DMS153 treated with DMSO at 0.1 percent for 48 hours (cell line): Measurements from ENCODE around the gene RNF215.
"Not testable (repeated sequence)": the region's sequence is repeated elsewhere in the genome, so short reads cannot be mapped to it uniquely, and the experiment has no call there.

ENCODE experiments used
- DNase-seq: peaks from one replicate; lab custom pipeline; 2025; ENCODE audit not compliant: unreplicated experiment; lab: John Stamatoyannopoulos, UW

Gene RNF215

DNA sequence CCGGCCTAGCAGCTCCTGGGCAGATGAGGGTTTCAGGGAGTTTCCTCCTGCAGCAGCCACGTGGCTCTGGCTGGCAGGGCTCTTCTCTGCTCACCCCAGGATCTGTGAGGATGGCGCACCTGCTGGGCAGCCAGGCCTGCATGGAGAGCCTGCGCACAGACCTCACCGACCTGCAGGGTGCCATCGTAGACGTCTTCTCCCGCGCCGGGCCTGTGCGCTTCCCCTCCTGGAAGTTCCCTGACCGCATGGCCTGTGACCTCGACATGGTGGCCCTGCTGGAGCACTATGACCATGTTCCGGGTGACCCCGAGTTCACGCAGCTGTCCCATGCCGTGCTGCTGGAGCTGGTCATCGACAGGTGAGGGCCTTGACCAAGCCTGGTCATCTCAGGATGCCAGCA lies 21.3 kb downstream of the RNF215 start:
- no peak for DNase-seq

- no peak for DNase-seq
Observed at GRCh38 chr22:30362651-30363281, 24.4 kb downstream of the RNF215 start.

GRCh38 chr22:30361916-30362650 lies 25.1 kb downstream of the RNF215 start:
- DNase-seq, result no peak

- no peak for DNase-seq
Observed at GRCh38 chr22:30358541-30358940, 28.7 kb downstream of the RNF215 start.

DNA sequence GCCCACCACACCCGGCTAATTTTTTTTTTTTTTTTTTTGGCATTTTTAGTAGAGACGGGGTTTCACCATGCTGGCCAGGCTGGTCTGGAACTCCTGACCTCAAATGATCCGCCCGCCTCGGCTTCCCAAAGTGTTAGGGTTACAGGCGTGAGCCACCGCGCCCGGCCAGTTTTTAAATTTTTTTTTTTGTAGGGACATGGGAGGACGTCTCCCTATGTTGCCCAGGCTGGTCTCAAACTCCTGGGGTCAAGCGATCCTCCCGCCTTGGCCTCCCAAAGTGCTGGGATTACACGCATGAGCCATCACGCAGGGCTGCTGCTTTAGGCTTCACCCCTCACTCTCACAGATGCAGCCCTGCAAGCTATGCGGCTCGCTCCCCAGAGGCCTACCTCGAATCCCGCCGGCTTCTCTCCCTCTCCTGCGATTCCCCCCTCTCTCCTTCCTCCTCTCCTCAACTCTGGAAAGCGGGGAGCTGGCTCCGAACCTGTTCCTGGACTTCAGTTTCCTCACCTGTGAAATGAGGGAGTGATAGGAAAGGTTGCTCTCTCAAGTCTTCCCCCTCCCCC lies 29.5 kb downstream of the RNF215 start:
- DNase-seq, result no peak

DNA sequence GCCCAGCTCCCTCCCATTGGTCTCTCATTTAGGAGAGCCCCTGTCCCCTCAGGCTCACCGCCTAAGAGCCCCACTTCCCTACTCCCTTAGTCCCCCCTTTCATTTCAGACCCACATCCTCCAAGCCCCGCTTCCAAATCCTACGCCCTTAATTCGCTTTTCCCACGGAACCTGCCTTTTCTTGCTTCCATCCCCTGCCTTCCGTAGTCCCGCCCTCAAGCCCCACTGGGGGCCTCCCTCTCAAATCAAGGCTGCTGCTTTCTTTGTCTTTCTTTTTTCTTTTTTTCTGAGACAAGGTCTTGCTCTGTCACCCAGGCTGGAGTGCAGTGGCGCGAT lies 30.0 kb downstream of the RNF215 start:
- no peak for DNase-seq

DNA sequence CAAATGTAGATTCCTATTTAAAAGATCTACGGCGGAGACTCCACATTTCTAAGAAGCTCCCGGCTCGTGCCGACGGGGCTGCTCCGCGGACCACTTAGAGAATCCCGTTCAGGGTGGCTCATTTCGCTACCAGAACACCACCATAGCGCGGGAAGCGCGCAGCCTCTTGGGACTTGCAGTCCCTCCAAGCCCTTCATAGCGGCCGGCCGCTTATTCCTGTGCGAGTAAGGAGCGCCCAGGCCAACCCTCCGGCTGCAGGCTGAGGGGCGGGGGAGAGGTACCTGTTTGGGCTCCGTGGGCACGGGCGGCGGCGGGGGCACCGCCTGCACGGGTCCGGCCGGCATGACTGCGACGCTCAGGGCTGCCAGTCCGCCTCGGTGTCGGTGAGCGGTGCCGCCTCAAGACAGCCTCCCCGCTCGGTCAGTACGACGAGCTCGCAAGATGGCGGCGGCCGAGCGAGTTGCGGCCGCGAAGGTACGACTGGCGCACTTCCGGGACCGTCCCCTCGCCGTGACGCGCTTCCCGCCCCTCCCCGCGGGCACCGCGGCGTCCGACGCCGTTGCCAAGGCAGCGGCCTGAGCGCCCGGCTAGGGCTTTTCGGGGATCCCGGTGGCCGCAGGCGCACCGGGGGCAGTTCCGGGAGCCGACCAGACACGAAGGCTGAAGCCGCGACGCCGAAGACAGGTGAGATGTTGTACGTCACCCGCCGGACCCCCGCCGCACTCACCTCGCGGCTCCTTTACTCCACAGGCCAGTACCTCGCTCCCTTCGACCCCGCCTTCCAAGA lies 30.6 kb downstream of the RNF215 start, which contains the start of the genes CCDC157 and SF3A1:
TSS of gene CCDC157 (plus strand) at position 559 of the 787 bp plus-strand sequence. CDS start 8,994 bp downstream, outside the sequence.
TSS of gene SF3A1 (minus strand) at position 446 of the 787 bp plus-strand sequence. CDS start at position 344, 102 bp downstream.
- peak; percentile 78 for DNase-seq

- DNase-seq, result no peak
Observed at GRCh38 chr22:30354644-30355043, 32.6 kb downstream of the RNF215 start.

- no peak for DNase-seq
Observed at GRCh38 chr22:30351226-30351625, 36.0 kb downstream of the RNF215 start.

DNA sequence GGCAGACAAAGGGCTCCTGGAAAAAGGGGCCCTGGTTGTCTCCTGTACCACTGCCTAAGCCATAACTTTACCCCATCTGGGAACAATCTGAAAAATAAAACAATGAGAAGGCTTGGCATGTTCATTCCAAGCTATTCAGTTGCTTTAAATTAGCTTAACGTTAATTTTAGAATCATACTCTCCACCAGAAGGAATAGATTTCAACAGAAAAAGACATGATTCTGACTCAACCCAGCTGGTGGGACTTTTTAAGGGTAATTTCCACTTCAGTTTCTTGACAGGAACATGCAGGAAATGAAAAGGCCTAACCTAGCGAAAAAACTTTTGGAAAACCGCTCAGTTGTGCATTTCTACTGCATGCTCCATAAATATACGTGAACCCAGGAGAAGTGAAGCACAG lies 38.4 kb downstream of the RNF215 start:
- no peak for DNase-seq

- no peak for DNase-seq
Observed at GRCh38 chr22:30348404-30348803, 38.8 kb downstream of the RNF215 start.

GRCh38 chr22:30347255-30347892 lies 39.8 kb downstream of the RNF215 start:
- no peak for DNase-seq

GRCh38 chr22:30344447-30345200 lies 42.6 kb downstream of the RNF215 start:
- DNase-seq, result no peak

- no peak for DNase-seq
Observed at GRCh38 chr22:30340911-30341685, 46.1 kb downstream of the RNF215 start.

- DNase-seq, result no peak
Observed at GRCh38 chr22:30338802-30339201, 48.4 kb downstream of the RNF215 start.

DNA sequence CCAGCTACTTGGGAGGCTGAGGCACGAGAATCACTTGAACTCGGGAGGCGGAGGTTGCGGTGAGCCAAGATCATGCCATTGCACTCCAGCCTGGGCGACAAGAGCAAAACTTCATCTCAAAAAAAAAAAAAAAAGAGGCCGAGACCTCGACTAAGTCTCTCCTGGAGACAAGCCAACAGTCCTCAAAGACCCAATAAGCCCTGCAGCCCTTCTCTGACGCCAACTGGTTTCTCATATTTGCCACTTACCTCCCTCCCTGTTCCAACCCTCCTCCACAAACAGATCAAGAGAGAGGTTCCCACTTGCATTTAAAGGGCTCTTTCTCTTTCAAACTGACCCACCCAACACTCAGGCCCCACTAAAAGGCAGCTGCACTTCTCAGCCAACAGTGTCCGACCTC lies 48.9 kb downstream of the RNF215 start:
- not testable (repeated sequence) for DNase-seq

DNA sequence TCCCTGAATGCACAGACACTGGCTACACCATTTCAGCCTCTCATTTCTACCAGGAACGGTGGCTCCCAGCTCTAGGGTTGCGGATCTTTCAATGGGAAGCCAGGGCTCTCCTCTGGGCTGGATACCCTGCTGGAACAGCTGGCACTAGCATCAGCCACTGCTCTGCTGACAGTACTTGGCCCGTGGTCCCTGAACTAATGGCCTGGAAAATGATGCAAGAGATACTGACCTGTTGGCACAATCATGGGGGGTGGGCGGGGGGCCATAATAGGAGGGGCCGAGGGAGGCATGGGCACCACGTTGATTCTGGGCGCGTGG lies 49.8 kb downstream of the RNF215 start:
- no peak for DNase-seq

DNA sequence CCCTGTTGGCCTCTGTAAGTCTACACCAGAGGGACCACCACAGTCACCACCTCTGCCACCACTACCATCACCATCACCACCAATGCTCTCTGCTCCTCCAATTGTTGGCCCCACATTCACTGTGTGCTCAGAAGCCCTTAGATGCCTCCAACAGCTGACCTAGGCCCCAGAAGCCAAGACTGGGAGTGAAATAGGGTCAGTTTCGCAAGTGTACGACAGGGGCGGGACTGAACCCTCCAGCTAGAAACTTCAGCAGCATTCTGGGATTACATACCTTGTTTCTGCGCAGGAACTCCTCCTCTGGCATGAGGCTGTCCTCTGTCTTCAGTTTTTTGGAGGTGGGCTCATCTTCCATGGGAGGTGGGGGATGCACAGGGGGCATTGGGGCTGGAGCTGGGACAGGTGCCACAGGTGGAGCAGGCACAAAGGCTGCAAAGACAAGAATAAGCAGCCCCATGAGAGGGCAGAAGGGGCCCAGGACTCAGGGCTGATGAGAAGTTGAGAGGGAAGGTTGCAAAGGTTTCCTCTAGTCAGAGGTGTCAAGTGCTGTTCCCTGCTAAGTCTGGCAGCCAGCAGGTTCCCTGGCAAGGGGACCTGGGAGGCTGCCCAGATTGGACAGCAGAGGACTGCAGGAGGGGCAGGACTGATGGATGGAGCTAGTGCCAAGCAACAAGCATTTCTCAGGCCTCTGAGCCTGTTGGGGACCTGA lies 50.3 kb downstream of the RNF215 start:
- no peak for DNase-seq

GRCh38 chr22:30335236-30335635 lies 52.0 kb downstream of the RNF215 start:
- no peak for DNase-seq
